DOHH2 (cell line): ENCODE results near the gene SPINT1.

ENCODE experiments used
- CTCF ChIP-seq: fragments of 200-600 bp; sonication (generic); IDR thresholded peaks from one replicate; pipeline ENCODE4 v1.5.1; 2014; ENCODE audit warnings: antibody characterized with exemption, mild to moderate bottlenecking, low read depth, low read length; ENCODE audit not compliant: poor library complexity, severe bottlenecking
- EZH2phosphoT487 ChIP-seq: fragments of 200-600 bp; sonication (generic); IDR thresholded peaks from 2 replicates; pipeline ENCODE4 v1.6.1; 2017; ENCODE audit warnings: borderline replicate concordance, mild to moderate bottlenecking, antibody characterized with exemption, low read length, moderate library complexity, mixed read lengths

- TF ChIP-seq CTCF (no peak), EZH2phosphoT487 (no peak)
Observed at GRCh38 chr15:40878785-40879184, 34.9 kb downstream of the SPINT1 start.
